GM10266 (cell line): Measurements from ENCODE around the gene LPXN.

Source experiments
- DNase-seq: peaks from one replicate; pipeline ENCODE4 v3.0.0; 2012; ENCODE audit errors: extremely low spot score
- CTCF ChIP-seq: IDR thresholded peaks from 2 replicates; pipeline ENCODE4 v1.5.1; 2012; ENCODE audit warnings: mild to moderate bottlenecking, low read depth; ENCODE audit not compliant: control insufficient read depth, insufficient read depth; ENCODE audit errors: missing control alignments

LPXN gene

GRCh38 chr11:58493676-58494075 lies 82.0 kb downstream of the LPXN start:
- no peak for DNase-seq
- no peak for TF ChIP-seq CTCF

DNA sequence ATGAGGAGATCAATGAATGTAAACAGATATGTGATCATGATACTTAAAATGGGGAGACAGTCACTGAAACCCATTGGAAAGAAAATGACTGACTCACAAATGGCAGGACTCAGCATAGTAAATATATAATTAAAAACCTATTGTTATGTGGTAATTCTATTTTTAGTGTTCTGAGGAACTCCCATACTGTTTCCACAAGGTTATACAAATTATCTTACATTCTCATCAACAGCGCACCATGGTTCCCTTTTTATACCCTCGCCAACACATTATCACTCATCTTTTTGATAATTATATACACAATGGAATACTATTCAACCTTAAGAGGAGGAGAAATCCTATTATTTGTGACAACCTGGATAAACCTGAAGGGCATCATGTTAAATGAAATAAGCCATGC lies 84.8 kb downstream of the LPXN start:
- DNase-seq: no peak
- TF ChIP-seq CTCF: no peak

DNA sequence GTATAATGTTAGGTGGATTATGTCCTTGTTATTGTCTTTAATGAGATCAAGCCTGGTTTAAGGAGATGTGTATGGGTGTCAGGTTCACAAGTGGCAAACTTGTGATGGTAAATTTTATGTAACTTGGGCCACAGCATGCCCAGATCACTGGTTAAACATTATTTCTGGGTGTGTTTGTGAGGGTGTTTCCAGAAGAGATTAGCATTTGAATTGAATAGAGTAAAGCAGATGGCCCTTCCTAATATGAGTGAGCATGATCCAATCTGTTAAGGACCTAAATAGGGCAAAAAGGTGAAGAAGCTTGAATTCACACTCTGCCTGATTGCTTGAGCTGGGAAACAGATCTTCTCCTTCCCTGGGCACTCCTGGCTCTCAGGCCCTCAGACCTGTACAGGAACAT lies 88.5 kb downstream of the LPXN start:
- no peak for DNase-seq

GRCh38 chr11:58485961-58486360 lies 89.7 kb downstream of the LPXN start:
- no peak for DNase-seq
- TF ChIP-seq CTCF: no peak

More for the DNA sequence above, 88.5 kb downstream of the LPXN start:
- no peak for TF ChIP-seq CTCF
